GM21360 (cell line): Measurements from ENCODE around the gene RNF224.

Experiments
- ATAC-seq: cut with Tn5 transposase; IDR thresholded peaks from one replicate; pipeline ENCODE4 v1.9.1; 2021; ENCODE audit warnings: mild to moderate bottlenecking, moderate library complexity; ENCODE audit not compliant: unreplicated experiment

The RNF224 gene

GRCh38 chr9:137213160-137214060 is 13.9 kb upstream of the RNF224 start:
- no peak for ATAC-seq

- no peak for ATAC-seq
These were observed 12.7 kb upstream of the RNF224 start for GRCh38 chr9:137214620-137215019.

GRCh38 chr9:137215196-137215986 is 11.9 kb upstream of the RNF224 start:
- no peak for ATAC-seq

- no peak for ATAC-seq
These were observed 10.9 kb upstream of the RNF224 start for GRCh38 chr9:137216188-137216965.

GRCh38 chr9:137217276-137218211 is 9.8 kb upstream of the RNF224 start:
- no peak for ATAC-seq

GRCh38 chr9:137218212-137218753 is 9.0 kb upstream of the RNF224 start:
- ATAC-seq, result no peak

GRCh38 chr9:137218754-137219271 is 8.5 kb upstream of the RNF224 start:
- ATAC-seq, result no peak

GRCh38 chr9:137219757-137220316 is 7.5 kb upstream of the RNF224 start:
- no peak for ATAC-seq

GRCh38 chr9:137220317-137221094 is 6.8 kb upstream of the RNF224 start:
- ATAC-seq, result no peak

GRCh38 chr9:137221095-137221505 is 6.2 kb upstream of the RNF224 start:
- no peak for ATAC-seq

- no peak for ATAC-seq
These were observed 5.7 kb upstream of the RNF224 start for GRCh38 chr9:137221506-137222111.

- ATAC-seq, result no peak
These were observed 4.9 kb upstream of the RNF224 start, which contains the start of gene RNF208 for GRCh38 chr9:137222190-137223077. Gene RNF208 (minus strand): TSS chr9:137222240. CDS start chr9:137221212, 1,028 bp downstream.

GRCh38 chr9:137223078-137223970 is 4.0 kb upstream of the RNF224 start:
- peak; percentile 66 for ATAC-seq

GRCh38 chr9:137224830-137225694 is 2.2 kb upstream of the RNF224 start, which contains the start of gene CYSRT1:
Gene CYSRT1 (plus strand): TSS chr9:137225174. CDS start chr9:137225622, 448 bp downstream.
- no peak for ATAC-seq
